ENCODE measurements around the gene DNMT3A.

Gene DNMT3A

DNA sequence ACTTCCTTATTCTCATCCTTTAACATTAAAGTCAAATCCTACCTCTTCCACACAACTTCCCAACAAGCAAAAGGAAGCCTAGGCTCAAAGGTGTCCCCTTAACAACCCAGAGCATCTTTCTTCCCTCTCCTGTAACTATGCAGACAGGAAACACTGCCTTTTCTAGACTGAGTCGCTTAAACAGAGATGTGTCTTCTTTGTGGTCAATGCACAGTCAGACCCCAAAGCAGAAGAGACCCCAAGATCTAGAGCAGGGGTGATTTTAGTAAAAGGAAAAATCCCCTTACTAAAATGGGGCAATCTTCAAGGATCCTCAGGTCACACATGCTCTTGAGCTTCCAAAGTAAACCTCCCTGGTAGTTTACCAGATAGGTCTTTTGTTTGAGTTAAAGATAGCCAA, 86.8 kb downstream of the DNMT3A start:
- DNase-seq, result no peak

DNA sequence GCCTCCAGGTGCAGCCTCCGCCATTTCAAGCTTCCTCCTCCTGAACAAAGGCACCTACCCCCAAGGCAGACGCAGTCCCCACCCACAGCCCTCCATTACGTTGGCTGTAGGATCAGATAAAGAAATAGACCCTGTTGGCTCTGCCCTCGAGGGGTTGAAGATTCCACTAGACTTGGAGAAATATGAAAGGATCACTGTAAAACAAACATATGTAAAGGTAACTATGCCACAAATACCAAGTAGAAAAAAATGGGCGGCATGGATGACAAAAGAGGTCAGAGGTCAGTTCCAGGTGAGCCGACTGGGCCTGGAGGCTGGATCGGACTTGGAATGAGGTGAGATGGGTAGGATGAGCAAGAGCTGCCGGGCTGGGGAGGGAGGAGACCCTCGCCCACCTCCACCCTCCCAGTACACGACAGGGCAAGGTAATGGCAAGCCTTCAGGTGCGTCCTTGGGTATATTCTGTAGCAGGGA, 88.5 kb downstream of the DNMT3A start:
- no peak for DNase-seq

DNA sequence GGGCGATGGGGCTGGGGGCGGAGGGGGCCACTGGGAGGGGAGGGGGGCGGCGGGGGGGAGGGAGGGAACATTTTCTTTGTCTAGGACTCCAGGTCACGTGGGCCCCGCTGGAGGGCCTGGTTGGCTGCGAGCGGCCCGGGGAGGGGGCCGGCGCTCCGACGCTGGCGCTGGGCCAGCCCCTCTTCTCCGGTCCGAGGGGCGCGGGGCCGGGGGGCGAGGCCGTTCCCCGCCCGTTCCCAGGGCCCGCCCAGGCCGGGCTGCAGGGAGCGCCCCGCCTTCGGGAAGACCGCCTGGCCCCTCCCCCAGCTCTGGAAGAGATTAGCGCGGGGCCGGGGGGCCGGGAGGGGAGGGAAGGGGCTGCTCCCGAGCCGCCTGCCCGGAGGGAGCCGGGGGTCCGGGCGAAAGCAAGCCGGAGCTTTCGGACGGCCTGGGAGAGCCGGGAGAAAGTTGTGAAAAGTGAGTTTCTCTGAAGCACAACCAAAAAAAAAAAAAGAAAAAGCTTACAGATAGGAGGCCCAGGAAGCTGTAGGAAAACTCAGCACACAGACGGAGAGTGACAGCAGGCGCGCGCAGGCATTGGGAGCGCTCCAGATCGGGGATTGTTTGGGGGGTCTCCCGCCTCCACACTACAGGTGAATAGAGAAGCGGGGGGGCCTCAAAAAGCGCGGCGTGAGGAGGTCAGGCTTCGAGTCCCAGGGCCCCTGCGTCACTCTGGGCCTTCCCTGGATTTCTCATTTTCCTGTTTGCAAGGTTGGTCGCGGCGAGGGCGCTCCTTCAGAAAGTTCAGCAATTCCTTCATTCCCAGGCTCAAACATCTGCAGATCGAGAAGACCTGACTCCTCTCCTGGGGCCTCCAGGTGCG, 89.2 kb downstream of the DNMT3A start:
- DNase-seq, result peak; percentile 59

DNA sequence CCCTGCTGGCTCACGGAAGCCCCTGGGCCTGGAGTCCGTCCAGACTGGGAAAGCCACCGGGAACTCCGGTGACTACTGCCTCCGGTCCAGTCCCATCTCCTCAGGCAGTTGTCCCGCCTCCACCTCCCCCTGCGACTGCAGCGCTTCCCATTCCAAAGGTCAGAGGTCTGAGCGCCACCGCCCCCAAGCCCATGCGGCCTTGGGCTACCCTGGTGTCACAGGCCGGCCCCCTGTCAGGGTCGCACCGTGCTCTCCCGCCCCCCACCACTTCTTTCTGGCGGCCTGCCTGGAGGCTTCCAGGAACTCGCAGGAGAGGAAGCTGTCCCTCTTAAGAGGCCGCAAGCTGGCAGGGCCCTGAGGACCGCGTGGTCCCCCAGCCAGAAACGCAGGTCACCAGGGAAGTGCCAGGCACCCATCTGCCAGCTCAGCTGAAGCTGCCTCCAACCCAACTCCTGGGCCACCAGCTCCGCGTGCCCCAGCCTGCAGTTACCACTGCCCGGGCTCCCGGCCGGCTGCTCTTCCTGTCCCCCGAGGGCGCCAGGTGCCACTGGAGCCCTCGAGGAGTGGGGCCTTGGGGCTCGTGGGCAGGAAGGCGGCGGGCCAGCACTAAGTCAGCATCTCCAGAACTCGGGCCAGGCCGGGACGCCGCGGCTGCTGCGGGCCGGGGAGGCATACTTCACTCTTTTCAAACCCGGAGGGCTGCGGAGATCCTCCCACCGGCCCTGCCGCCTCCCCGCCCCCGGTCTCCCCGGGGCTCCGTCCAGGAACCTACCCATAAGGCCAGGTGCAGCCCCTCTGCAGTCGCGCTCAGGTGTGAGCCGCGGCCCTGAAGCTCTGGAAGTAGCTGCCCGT, 90.1 kb downstream of the DNMT3A start:
- peak; percentile 43 for DNase-seq

DNA sequence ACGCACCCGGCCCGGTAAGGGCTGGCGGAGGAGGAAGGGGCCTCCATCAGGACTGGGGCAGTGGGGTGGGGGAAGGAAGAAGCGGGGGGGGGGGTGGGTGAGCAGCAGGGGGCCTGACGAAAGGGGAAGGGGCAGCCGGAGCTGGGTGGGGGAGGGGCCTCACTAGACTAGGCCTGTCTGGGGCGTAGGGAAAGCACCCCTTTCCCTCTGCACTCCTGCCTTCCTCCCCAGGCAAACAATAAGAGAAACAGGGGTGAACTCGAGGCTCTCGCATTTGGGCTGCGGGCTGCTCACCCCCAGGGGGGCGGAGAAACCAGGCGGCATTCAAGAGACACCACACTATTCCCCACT, 90.7 kb downstream of the DNMT3A start:
- DNase-seq, result no peak

DNA sequence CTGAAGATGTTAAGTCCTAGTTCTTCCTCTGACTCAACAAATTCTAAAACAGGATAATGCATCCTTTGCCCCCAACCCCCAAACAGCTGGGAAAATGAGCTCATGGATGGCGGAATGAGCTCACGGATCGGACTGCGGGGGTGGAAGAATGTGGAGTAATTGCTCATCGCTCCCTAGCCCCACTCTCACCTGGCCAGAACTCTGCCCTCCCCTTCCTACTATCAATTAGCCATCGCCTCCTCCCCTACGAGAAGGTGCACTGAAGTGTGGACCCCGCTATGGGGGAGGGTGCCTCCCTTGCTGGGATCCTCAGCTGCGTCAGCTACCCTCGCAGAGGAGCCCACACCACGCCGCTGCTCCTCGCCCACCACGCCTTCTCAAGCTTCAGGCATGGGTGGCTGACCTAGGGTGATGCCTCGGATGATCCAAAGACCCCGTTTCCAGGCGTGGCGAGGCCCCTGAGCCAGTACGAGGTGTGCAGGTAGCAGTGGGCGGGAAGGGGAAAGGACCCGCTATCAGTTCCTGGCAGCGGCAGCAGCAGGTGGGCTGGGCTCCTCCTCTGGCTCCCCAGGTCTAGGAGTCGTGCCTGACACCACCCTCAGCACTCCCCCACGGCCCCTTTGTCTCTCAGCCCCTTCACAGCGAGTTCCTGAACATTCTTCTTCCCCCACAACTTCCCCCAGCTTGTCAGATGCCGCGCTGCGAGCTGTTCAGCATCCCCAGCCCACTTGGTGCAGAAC, 91.2 kb downstream of the DNMT3A start:
- DNase-seq, result peak; percentile 79

DNA sequence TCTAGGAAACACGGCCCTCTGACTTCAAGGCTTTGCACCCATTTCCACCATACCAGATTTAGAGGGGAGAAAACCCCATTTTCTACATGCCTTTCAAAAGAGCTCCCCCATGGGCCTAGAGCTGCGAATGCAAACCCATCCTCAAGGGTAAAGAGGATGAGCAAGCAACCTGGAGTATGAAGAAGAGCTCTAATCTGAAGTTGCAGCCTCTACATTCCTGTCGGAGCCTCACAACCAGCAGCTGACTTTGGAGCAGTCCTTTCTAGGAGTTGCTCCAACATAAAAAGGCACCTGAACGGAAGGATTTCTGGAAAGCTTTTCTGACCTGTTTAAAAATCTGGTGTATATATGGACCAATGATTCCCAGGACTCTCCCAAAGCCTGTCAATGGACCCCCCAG, 91.9 kb downstream of the DNMT3A start:
- DNase-seq, result no peak

DNA sequence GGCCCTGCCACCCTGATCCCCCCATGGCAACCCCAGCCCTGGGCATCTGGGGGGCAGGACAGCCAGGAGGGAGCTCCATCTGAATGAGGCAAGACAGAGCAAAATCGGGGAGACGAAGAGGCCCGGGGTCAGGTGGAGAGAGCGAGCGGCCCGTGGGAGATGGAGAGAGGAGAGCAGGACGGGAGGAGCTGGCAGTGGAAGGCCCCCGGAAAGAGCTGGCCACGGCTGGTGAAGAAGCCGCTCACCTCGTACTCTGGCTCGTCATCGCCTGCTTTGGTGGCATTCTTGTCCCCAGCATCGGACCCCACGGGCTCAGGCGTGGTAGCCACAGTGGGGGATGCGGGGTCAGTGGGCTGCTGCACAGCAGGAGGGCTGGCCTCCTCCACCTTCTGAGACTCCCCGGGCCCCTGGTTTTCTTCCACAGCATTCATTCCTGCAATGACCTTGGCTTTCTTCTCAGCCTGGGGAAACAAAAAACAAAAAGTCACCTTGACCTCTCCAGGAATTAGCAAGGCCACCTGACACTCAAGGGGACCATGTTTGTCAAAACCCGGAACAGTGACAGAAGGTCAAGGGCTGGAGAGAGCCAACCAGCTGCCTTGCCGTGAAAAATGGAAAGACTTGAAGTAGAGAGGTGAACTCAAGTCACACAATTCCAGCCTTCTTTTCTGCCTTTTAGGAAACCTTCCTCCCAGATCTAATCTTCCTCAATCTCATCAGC, 93.8 kb downstream of the DNMT3A start:
- no peak for DNase-seq

DNA sequence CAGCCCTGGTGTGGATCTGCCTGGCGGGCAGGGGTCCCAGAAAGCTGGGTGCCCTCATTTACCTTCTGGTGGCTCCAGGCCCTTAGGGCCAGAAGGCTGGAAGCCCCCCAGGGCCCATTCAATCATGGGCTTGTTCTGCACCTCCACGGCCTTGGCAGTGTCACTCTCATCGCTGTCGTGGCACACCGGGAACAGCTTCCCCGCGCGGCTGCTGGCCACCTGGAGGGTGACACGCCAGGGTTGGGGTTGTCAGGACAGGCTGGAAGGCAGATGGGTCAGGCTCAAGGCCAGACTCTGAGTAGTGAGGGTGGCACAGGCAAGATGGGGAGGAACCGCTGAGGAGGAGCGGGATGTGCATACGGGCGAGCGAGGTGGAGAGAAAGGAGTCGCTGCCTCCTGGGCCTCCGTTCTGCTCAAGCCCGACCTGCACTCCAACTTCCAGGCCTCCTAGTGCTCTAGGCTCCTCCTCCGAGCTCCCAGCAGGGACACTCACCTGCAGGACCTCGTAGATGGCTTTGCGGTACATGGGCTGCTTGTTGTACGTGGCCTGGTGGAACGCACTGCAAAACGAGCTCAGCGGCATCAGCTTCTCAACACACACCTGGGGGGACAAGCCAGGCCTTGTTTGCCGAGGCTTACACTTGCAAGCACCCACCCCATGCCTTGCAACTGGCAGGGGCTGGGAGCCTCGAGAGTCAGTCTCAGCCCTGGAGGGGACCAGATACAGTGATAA, 95.0 kb downstream of the DNMT3A start:
- DNase-seq, result no peak

DNA sequence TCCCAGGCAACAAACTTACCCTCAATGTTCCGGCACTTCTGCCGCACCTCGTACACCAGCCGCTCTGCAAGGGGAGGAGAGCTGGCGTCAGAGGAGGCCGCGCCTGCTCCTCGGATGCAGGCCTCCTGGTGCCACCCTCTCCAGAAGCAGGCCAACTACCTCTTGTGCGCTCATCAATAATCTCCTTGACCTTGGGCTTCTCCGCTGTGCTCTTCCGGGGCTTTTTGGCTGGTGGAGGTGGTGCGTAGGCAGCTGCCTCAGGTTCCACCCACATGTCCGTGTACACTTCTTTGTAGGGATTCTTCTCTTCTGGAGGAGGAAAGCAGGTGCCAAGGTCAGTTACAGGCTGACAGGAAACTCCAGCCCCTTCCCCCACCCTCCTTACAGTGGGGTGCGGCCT, 95.7 kb downstream of the DNMT3A start:
- DNase-seq, result no peak

DNA sequence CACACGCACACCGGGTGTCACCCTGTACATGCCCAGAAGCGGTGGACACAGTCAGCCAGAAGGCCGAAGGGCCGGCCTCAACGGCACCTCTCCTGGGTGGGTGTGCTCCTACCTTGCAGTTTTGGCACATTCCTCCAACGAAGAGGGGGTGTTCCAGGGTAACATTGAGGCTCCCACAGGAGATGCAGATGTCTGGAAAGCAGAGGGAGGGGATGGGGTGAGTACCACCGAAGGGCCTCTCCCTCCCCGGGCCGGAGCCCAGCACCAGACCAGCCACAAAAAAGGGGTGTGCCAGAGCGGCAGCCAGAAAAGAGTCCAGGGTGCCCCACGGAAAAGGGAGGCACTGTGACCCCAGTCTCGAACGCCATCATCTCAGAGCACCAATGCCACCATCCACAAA, 96.6 kb downstream of the DNMT3A start:
- no peak for DNase-seq

DNA sequence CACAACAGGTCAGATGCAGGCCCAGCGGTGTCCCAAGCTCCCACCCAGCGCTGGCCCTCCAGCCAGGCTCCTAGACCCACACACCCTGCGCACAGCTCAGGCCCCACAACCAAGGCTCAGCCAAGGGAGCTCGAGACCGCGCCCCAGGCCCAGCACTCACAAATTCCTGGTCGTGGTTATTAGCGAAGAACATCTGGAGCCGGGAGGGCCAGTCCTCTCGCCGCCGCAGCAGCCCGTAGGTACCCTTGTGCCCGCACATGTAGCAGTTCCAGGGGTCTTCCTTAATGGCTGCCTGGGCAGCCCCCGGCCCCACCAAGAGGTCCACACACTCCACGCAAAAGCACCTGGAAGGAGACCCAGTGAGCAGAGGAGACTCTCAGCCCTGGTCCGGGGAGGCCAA, 97.7 kb downstream of the DNMT3A start:
- no peak for DNase-seq

DNA sequence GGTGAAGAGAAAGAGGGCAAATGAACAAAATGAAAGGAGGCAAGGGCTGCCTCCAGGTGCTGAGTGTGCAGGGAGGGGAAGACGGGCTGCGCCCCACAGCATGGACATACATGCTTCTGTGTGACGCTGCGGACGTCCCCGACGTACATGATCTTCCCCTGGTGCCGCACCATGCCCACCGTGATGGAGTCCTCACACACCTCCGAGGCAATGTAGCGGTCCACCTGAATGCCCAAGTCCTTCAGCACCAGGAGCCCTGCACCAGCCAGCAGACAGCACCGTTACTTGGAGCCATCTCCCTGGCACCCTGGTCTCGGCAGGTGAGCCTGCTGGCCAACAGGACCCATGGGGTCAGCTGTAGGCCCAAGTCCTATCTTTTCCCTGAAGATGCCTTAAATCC, 100.3 kb downstream of the DNMT3A start:
- no peak for DNase-seq

DNA sequence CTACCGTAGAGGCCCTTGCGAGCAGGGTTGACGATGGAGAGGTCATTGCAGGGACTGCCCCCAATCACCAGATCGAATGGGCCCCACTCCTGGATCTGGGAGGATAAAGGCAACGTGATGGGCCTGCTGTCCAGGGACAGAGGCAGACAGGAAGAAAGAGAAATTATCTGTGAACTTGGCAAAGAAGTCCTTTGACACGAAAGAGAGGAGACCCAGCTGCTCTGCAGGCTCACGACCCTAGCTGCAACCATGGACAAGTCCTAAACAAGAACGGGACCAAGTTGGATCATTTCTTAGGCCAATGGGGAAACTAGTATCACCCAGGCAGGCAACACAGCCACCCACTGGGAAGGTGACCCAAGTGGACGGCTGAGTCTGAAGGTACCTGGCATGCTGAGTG, 101.1 kb downstream of the DNMT3A start:
- DNase-seq, result no peak

DNA sequence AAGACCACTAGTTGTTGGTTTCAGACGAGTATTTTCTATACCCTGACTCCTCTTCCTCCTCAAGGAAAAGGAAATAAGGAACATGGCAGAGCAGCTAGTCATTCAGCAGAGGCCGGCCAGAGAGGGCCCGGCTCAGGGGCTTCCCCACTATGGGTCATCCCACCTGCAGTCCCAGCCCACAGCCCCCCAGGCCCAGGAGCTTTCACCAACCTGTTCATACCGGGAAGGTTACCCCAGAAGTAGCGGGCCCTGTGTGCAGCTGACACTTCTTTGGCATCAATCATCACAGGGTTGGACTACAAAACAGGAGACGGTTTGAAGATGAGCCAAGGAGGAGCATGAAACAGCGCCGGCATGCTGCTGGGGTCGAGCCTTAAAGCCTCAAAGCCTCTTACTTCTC, 102.8 kb downstream of the DNMT3A start:
- DNase-seq, result no peak

DNA sequence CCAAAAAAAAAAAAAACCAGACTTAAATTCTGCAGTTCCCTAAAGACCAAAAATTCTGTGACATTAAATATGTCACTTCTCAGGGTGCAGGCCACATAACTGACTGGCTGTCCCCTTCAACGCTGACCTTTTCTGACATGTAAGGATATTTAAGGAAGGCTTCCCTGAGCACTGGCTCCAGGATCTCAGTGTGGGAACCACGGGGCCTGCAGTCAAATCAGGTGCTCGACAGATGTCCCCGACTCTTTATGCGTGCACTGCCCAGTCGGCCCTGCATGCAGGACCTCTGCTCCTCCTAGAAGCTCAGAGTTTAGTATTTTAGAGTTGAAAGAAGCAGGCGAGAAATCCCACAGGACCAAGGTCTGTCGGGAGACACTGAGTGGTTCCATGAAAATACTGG, 104.0 kb downstream of the DNMT3A start:
- DNase-seq, result no peak

DNA sequence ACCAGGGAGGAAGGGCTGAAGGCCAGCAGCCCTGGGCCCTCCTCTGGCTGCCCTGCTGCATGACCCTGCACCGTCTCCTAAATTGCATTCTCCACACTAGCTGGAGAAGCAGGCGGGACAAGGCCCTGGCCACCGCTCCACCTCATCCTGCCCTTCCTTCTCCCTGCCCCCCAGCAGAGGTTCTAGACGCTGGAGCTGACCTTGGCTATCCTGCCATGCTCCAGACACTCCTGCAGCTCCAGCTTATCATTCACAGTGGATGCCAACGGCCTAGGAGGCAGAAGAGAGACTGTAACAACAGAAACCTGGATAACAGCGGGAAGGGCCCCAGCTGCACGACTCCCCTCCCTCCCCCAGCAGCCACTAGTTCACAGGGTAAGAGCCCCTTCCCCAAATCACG, 105.0 kb downstream of the DNMT3A start:
- DNase-seq, result no peak

DNA sequence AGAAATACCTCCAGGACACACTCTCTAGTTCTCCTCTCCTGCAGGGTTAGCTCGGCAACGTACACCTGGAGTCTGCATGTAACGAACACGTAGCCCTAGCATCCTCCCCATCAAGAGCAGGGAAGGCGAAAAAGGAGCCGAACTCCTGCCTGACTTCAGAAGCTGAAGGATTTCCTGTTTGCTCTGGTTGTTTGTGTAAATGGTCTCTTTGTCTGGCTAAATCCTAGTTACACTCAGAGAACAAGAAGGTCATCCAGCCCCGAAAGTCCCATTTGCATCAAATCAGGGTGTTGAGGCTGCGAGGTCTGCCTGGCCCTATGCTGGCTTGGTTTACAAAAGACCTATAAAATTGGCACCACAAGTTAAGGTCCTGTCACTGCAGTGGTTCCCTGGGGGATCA, 107.0 kb downstream of the DNMT3A start:
- DNase-seq, result no peak

DNA sequence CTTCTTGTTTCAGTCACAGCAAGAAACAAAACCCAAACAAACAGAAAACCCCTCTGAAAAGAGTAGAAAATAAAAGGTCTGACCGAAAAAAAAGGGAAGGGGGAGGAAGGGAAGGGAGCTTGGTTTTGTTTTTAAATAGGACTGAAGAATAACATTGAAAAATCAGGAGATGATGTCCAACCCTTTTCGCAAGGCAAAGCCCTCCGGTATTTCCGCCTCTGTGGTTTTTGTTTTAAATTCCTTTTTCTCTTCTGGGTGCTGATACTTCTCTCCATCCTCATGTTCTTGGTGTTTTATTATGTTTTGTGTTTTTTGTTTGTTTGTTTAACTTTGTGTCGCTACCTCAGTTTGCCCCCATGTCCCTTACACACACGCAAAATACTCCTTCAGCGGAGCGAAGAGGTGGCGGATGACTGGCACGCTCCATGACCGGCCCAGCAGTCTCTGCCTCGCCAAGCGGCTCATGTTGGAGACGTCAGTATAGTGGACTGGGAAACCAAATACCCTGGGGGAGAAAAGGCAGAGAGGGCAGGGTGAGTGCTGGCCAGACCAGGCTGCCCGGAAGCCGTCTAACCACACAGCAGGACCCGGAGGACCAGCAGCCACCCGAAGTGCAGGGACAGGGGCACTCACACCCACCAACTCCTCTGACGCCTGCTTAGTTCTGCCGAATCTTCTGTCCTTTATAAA, 107.7 kb downstream of the DNMT3A start:
- DNase-seq, result no peak

DNA sequence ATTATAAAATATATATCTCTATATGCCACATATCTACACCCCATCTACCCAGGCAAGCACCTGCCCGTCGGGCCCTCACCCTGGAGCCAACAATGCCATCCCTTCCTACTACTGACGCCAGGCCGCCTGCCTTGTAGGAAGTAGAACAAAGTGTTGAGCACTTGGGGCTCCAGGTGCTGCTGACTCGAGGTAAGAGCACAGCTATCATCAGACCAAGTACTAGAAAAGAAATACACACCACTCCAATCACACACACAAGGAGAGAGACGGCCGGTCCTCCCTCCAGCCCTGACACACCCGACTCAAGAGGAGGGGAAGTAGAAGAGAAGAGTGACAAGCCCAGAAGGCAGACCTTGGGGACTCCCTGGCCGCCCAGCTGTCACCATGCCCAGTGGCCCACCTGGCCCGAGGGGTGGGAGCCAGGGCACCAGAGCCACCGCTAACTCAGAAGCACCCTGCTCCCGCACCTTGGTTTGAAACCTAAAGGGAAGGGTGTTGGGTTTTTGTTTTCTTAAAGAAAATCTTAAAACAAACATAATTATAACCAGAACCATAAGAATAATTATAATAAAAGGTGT, 109.4 kb downstream of the DNMT3A start:
- no peak for DNase-seq

DNA sequence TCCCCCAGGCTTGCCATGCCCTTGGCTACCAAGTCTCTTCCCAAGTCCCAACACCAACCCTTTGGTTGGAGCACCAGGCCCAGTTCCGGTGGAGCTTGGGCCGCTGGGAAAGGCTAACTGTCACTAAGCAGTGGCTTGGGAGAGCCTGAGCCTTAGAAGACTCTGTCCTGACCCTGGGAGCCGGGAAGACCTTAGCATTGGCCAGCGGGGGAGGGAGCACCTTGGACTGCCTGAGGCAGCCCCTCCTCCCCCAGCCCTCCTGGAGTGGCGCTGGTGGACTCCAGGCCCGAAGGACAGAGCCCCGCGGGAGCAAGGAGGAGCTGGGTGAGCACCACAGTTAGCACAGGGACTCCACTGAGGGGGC, 110.8 kb downstream of the DNMT3A start:
- DNase-seq, result no peak

Measured in fibroblast of skin of back (primary cell).